GM12892 (cell line): Measurements from ENCODE around the gene SHANK1.

Experiments
- POLR2A ChIP-seq: IDR thresholded peaks from 2 replicates; pipeline ENCODE4 v1.6.1; 2011; ENCODE audit warnings: low read depth, low read length, control low read depth
- POLR2AphosphoS5 ChIP-seq: IDR thresholded peaks from 2 replicates; pipeline ENCODE4 v1.6.1; 2011; ENCODE audit warnings: low read depth, low read length, control low read depth

GRCh38 chr19:50626795-50627194, 92.8 kb downstream of the SHANK1 start:
- TF ChIP-seq POLR2A (no peak), POLR2AphosphoS5 (no peak)
